Measurements from ENCODE around the gene TBCB.
"Not testable (repeated sequence)": the region's sequence is repeated elsewhere in the genome, so short reads cannot be mapped to it uniquely, and the experiment has no call there.

The TBCB gene

GRCh38 chr19:36101550-36102327 lies 13.5 kb upstream of the TBCB start:
- DNase-seq (ENCODE audit: low spot score) = no peak

DNA sequence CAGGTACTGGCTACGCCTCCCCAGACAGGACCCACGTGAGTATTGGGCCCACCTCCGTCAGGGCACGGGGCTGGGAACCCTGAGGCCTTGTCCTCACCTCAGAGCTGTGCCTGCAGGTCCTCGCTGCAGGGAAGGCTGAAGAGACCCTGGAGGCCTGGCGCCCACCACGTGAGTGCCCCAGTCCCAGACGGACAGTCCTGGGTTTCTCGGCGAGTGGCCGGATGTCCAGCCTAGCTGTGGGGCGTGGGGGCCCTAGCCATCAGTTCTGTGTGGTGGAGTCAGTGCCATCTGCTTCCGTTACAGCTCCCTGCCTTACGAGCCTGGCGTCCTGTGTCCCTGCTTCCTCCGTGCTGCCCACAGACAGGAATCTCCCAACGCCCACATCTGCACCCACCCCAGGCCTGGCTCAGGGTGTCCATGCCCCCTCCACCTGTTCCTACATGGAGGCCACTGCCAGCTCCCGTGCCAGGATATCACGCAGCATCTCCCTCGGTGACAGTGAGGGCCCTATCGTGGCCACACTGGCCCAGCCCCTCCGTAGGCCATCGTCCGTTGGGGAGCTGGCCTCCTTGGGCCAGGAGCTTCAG lies 12.1 kb upstream of the TBCB start:
- DNase-seq (ENCODE audit: low spot score) = no peak

DNA sequence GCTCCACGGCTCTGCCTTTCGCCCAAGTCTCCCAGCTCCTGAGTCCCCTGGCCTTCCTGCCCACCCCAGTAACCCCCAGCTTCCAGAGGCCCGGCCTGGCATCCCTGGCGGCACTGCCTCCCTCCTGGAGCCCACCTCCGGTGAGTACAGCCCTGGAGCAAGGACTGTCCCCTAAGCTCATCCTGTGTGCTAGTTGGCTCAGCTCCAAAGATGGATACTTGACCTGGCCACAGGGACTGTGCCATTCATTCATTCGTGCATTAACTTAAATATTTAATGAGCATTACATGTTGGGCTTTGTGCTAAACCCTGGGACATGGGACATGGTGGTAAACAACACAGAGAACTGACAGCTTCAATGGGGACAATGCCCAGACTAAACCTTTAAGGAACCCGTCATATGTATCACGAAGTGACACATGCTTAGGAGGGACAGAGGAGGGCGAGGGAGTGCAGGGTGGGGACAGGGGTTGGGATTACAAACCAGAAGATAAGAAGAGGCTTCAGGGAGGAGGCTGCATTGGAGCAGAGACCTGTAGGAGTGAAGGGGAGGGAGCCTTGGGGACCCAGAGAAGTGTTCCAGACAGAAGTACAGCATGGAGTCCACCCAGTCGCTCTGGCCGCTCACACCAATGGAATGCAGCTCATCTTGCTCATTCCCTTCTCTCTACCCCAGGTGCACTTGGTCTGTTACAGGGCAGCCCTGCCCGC lies 11.3 kb upstream of the TBCB start:
- no peak for DNase-seq (ENCODE audit: low spot score)

DNA sequence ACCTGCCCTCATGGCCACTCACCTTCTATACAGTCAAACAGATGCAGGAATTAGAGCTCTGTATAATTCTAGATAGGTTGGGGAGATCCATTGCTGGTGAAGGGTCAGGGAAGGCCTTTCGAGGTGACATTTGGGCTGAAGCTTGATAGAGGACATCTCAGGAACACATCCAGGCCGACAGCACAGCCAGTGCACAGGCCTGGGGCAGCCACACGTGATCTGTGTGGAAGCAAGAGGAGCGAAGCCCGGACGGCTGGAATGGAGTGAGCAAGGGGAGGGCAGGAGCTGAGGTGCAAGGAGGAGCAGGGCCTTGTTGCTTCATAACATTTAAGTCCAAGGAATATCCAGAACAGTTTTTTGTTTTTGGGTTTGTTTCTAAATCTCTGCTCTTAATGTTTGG lies 8.8 kb upstream of the TBCB start:
- DNase-seq (ENCODE audit: low spot score) = no peak

- DNase-seq (ENCODE audit: low spot score) = no peak
Observed at GRCh38 chr19:36106991-36107390, 8.3 kb upstream of the TBCB start.

- DNase-seq (ENCODE audit: low spot score) = no peak
Observed at GRCh38 chr19:36108684-36109083, 6.6 kb upstream of the TBCB start.

DNA sequence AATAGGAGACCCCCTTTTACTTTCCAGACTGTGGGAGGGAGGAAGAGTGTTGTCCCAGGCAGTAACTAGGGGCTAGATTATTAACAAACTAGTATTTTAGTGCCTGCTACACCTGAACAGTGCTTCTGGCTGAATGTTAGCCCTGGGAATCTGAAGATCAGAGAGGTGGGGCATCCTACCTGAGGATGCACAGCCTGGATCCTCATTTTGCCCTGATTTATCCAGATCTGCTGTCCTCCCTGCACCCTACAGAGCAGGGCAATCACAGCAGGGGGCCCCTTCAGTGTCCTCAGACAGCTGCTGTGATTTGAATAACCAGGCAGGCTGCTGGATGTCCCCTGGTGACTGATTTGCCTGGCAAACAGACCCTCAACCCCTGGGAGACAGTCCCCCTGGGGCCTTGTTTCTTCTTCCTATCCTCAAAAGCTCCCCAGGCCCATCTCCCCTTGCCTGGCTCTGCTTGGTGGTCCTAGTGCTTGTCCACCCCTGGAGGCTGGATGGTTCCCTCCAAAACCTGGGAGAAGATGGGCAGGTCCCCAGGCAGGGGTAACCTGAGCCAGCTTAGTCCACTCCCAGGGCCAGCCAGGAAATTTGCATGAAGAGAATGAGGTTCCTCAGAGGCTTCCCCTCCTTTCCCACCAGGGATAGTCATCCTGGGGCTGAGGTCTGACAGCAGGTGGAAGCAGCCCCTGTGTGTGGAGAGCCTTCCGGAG lies 4.6 kb upstream of the TBCB start, which contains the start of gene OVOL3:
TSS of gene OVOL3 (plus strand) at position 657 of the 713 bp plus-strand sequence. CDS start 60 bp downstream, outside the sequence.
- no peak for DNase-seq (ENCODE audit: low spot score)

DNA sequence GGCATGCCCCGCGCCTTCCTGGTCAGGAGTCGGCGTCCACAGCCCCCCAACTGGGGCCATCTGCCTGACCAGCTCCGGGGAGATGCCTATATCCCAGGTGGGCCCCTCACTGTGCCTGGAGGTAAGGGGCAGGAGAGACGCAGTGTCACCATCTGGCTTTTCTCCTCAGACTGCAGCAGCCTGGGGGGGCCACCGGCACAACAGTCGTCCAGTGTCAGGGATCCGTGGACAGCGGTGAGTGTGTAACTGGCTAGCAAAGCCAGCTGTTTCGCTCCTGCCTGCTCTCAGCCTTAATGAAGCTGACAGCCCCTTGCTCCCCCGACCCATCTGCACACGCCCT lies 4.1 kb upstream of the TBCB start:
- no peak for DNase-seq (ENCODE audit: low spot score)

GRCh38 chr19:36112678-36113077 lies 2.6 kb upstream of the TBCB start:
- DNase-seq (ENCODE audit: low spot score) = no peak

- DNase-seq (ENCODE audit: low spot score) = no peak
Observed at GRCh38 chr19:36113425-36113824, 1.8 kb upstream of the TBCB start.

DNA sequence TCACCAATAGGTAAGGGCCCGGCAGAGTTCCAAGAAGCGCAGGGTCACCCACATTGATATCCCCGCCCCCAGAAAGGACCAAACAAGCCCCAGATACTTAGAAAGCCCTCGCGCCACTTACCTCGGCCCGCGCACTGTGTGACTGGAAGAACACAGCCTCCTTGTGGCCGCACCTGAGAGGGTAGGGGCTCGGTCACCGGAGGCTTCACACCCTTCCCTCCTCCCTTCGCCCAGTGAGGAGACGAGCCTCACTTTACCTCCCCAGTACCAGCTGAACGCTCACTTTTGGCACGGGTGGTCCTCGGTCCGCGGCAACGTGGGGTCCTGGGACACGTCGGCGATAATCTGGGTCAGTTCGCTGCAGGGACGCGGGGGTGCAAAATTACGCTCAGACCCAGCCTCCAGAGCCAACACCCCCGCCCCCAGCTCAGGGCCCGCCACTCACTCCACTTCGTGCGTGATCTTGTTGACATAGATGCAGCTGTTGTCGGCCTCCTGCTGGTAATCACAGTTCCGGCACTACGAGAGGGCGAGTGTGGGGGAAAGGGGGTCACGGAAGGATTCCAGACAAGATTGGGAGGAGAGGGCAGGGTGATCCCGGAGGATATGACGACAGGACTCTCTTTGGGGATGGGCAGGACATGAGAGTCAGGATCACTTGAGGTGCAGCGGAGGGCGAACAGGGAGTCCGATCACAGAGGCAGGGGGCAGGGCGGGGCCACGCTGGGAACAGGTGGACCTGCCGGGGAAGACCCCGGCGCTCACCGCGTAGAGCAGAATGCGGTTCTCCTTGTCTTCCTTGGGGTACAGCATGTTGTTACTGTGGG lies 1.2 kb upstream of the TBCB start:
- DNase-seq (ENCODE audit: low spot score) = peak; percentile 74

DNA sequence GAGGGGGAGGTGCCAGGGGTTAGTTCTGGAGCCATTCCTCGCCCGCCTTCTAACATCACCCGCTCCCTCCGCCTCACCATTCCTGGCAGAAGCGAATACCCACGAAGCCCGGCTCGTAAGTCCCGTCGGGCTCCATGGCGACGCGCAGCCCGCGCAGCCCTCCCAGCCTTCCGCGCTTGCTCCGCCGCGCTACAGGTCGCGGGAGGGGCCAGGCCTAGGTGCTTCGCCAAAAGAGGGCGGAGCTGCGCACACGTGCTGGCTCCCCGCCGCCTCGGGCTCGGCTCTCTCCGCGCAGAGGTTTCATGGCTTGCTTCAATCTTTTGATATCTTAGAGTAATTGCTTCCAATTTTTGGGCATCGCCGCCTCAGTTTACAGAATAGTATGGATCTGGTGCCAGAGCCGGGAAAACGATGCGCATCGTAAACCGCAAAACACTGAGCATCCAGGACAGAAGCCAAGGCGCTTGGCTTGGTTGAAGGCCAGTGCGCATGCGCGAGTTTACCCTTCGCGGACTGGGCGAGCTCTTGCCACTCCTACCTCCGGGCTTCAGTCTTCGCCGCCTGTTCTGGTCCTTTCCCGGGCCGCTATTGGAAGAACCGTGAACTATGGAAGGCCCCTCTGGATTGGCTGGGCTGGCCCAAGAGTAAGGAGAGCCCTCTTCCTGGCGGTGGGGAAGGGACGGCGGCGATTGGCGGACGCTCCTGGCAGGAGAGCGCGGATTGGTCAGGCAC lies 381 bp upstream of the TBCB start, which contains the start of gene POLR2I:
TSS of gene POLR2I (minus strand) at position 155 of the 732 bp plus-strand sequence. CDS start at position 136, 19 bp downstream.
- peak; percentile 98 for DNase-seq (ENCODE audit: low spot score)

DNA sequence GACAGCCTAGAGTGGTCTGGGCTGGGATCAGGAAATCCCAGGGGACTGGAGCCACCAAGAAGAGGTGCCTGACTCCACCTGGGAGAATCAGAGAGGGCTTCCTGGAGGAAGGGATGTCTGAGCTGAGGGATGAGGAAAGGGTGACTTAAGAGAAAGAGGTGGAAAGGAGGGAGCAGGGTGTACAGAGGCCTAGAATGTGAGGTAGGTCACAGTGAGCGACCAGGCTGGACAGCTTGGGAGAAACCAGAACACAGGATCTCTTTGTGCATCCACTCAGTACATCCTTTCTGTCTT lies 1.0 kb downstream of the TBCB start:
- DNase-seq (ENCODE audit: low spot score) = no peak

DNA sequence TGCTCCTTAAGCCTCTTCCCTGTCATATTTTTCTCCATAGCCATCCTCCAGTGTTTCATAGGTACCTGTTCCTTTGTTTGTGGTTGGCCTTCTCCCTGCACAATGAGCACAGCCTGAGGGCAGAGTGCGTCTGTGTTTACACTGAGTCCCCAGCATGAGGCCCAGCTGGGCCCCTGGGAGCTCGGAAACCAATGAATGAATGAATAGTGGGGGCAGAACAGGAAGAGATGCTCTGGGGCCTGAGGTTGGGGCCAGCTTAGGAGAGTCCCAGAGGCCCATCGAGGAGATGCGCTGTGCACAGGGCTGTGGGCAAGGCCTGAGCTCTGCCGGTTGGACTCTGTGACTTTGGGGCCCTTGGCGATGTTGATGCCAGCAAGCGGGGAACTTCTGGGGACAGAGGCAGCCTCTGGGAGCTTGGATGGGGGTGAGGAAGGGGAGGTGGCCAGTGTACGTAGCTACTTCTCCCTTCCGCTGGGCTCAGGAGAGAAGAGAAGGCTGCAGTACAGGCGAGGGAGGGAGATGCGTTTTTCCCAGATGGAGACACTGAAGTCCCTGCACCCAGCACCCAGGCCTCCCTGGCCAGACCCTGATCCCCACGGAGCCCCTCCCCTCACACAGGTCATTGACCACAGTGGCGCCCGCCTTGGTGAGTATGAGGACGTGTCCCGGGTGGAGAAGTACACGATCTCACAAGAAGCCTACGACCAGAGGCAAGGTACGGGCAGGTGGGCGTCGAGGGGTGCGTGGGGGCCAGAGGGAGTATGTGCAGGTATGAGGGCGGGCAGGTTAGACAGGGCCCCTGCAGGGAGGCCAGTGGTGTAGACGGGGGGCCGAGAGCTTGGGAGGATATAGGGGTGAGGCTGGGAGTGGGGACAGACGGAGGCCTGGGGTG lies 5.1 kb downstream of the TBCB start:
- no peak for DNase-seq (ENCODE audit: low spot score)

DNA sequence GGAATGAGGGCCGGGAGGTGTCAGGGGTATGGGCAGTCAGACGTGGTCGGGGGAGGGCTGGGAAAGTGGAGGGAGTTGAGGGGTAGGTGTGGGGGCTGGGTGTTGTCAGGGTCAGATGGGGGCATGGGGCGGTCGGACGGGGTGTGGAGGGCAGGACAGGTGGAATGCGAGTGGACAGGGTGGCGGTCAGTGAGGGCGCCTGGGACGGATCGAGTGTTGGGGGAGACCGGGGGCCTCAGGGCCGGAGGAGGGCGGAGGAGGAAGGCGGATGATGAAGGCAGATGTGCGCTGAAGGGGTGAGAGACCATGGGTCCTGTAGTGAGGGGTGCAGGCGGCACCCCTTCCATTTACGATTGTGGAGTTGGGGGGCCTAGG lies 5.7 kb downstream of the TBCB start:
- no peak for DNase-seq (ENCODE audit: low spot score)

GRCh38 chr19:36121486-36122124 lies 6.3 kb downstream of the TBCB start:
- DNase-seq (ENCODE audit: low spot score) = no peak

GRCh38 chr19:36125557-36125956 lies 10.3 kb downstream of the TBCB start:
- DNase-seq (ENCODE audit: low spot score) = no peak

DNA sequence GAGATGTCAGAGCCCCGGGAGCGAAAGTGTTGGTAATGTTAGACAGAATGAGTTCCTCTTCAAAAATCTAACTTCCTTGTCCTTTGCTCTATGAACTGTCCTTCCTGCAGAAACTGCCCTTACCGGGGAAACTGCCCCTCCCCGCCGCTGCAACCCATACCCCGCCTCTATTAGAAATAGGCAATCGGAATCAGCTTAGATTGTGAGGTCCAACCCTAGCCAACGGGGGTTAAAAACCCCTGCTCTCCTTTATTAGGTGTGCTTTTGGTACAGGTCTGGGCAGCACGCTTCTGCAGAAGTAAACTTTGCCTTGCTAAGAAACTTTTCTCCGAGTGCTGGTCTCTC lies 13.1 kb downstream of the TBCB start:
- no peak for DNase-seq (ENCODE audit: low spot score)

- DNase-seq (ENCODE audit: low spot score) = not testable (repeated sequence)
Observed at GRCh38 chr19:36131221-36131620, 16.0 kb downstream of the TBCB start.

DNA sequence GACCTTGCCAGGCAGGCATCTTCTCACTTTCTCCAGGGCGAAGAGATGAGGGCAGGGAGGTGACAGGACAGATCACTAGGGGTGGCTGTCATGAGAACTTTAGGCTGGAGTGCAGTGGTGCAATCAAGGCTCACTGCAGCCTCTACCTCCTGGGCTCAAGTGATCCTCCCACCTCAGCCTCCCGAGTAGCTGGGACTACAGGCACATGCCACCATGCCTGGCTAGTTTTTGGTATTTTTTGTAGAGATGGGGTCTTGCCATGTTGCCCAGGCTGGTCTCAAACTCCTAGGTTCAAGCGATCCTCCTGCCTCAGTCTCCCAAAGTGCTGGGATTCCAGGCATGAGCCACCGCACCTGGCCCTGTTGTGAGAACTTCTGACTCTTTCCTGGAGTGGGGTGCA lies 19.6 kb downstream of the TBCB start:
- not testable (repeated sequence) for DNase-seq (ENCODE audit: low spot score)
